T-cell (primary cell): ENCODE data around the gene SYNGAP1. TPM values are rescaled to one million over a fixed set of nuclear protein-coding genes. Genes with fewer than 3 reads are reported as not detected.

Source experiments
- ATAC-seq, 4 experiments: fragments of 200-7000 bp in 3 of 4; fragments of 150-1000 bp in 1 of 4; cut with Tn5 transposase; replicated peaks in 1 of 4; 1 replicate in 3 of 4; 2 replicates in 1 of 4; pipeline ENCODE4 v1.10.0; 2021; ENCODE audit warnings: moderate library complexity in 3 of 4, mild to moderate bottlenecking in 2 of 4, moderate number of reproducible peaks in 1 of 4
- CTCF ChIA-PET, 2 donors: fragments of 300-600 bp; sonication (Branson Sonifier 250); formaldehyde crosslinking; loops; one replicate each; lab custom pipeline; 2022; ENCODE audit warnings: antibody characterized with exemption in 2 of 2; lab: Charles Lee
- POLR2A ChIA-PET, 2 donors: fragments of 300-600 bp; sonication (Branson Sonifier 250); formaldehyde crosslinking; loops; one replicate each; lab custom pipeline; 2022; ENCODE audit warnings: antibody characterized with exemption in 2 of 2; lab: Charles Lee
- DNase-seq, 35 experiments: peaks; one replicate each; pipeline versions ENCODE4 v3.0.0 to v3.0.0-alpha.2; 2013 to 2023
- H3K27ac ChIP-seq: one replicate; pipeline ENCODE4 v1.5.1; 2013; ENCODE audit warnings: low read length
- H3K27me3 ChIP-seq, 2 experiments: replicated peaks in 1 of 2; 1 replicate in 1 of 2; 2 replicates in 1 of 2; pipeline versions ENCODE4 v1.6.1 to v1.7.0; 2013; ENCODE audit warnings: low read length in 1 of 2, mixed read lengths in 1 of 2; ENCODE audit not compliant: control insufficient read depth in 2 of 2, insufficient read depth in 2 of 2; ENCODE audit errors: extremely low read depth in 1 of 2
- H3K36me3 ChIP-seq, 2 donors: 1 replicate in 1 of 2; 2 replicates in 1 of 2; pipeline versions ENCODE4 v1.6.1 to v1.7.0; 2013; ENCODE audit warnings: low read length in 1 of 2; ENCODE audit not compliant: control insufficient read depth in 2 of 2, insufficient read depth in 1 of 2; ENCODE audit errors: extremely low read depth in 1 of 2
- H3K4me1 ChIP-seq, 2 experiments: 1 replicate in 1 of 2; 2 replicates in 1 of 2; pipeline versions ENCODE4 v1.6.1 to v1.7.0; 2013; ENCODE audit warnings: low read length in 2 of 2, mixed read lengths in 1 of 2; ENCODE audit not compliant: insufficient read depth in 2 of 2, control insufficient read depth in 1 of 2; ENCODE audit errors: extremely low read depth in 1 of 2
- H3K4me3 ChIP-seq, 2 donors: 1 replicate in 1 of 2; 2 replicates in 1 of 2; pipeline versions ENCODE4 v1.5.1 to v1.7.0; 2013; ENCODE audit warnings: mild to moderate bottlenecking in 2 of 2, low read length in 1 of 2, moderate library complexity in 1 of 2; ENCODE audit not compliant: control insufficient read depth in 1 of 2; ENCODE audit errors: extremely low read depth in 1 of 2
- H3K9me3 ChIP-seq: 2 replicates; pipeline ENCODE4 v1.7.0; 2013
- H3K27ac Mint-ChIP-seq, 2 donors: one replicate each; pipeline ENCODE4 v1.8.0; 2020 to 2021; ENCODE audit warnings: mild to moderate bottlenecking in 2 of 2, mixed read lengths in 2 of 2
- H3K27me3 Mint-ChIP-seq, 2 donors: one replicate each; pipeline ENCODE4 v1.8.0; 2021 to 2022; ENCODE audit warnings: mixed read lengths in 2 of 2
- H3K36me3 Mint-ChIP-seq: one replicate; pipeline ENCODE4 v1.8.0; 2021; ENCODE audit warnings: mixed read lengths
- H3K4me1 Mint-ChIP-seq, 3 donors: one replicate each; pipeline ENCODE4 v1.8.0; 2020 to 2022; ENCODE audit warnings: mixed read lengths in 3 of 3, mild to moderate bottlenecking in 1 of 3
- H3K4me3 Mint-ChIP-seq, 3 donors: one replicate each; pipeline ENCODE4 v1.8.0; 2020 to 2022; ENCODE audit warnings: mild to moderate bottlenecking in 3 of 3, mixed read lengths in 3 of 3, moderate library complexity in 3 of 3
- H3K9me3 Mint-ChIP-seq, 3 donors: one replicate each; pipeline ENCODE4 v1.8.0; 2020 to 2022; ENCODE audit warnings: mixed read lengths in 3 of 3
- WGBS: methylation state at CpG from one replicate; pipeline ENCODE4 v1.1.5; 2013; ENCODE audit warnings: missing lambda C conversion rate; ENCODE audit not compliant: insufficient coverage; 5-methylcytosine and 5-hydroxymethylcytosine counted together
- total RNA-seq, 35 experiments: library from RNA in 6 of 35; stranded (reverse) in 6 of 35; fragments of 120-200 nt in 1 of 35; gene quantifications; one replicate each; pipeline versions ENCODE4 v1.2.1 to v1.2.4 and lab custom pipeline; 2013 to 2026

SYNGAP1 gene
- total RNA-seq, 5 donors from 2014 or later (not counting 1 experiment from before 2014, with no cell fraction given), result 51.2 to 111 (median 64.5) TPM

DNA sequence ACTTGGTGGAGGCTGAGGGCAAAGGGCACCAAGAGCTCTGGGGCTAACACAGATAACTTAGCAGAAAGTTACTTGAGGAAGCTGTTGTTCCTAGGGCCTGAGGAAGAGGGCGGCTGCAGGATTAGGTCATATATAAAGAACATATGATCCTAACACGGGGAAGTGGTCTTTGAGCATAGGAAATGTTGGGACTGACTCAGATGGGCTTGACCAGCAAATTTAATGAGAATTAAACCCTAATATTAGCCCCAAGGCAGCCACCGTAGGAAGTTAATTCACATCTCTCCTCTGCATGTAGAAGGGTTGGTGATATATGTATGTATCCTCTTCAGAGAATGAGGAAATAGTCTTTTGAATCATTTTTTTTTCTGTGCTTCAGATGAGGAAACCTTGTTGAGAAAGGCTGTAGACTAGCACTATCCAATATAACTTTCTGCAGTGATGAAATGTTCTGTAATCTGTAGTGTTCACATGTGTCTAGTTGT, 25.3 kb downstream of the SYNGAP1 start:
- H3K9me3 ChIP-seq, result no peaks in the 10 kb centered on the region
- H3K27ac Mint-ChIP-seq, result peak overlapping the region in 1 of 2 donors; percentile 3
- H3K4me3 Mint-ChIP-seq, result no peak overlapping the region
- no peaks in the 10 kb centered on the region for H3K9me3 Mint-ChIP-seq
- no peaks in the 10 kb centered on the region for H3K27me3 Mint-ChIP-seq
- no peaks in the 10 kb centered on the region for H3K4me1 ChIP-seq
- H3K36me3 ChIP-seq, result peaks cover 24 to 57% of the 10 kb centered on the region in 2 donors
- WGBS, result no CpG with 5 or more reads among the region's 3 CpGs
- H3K36me3 Mint-ChIP-seq, result peaks cover 50% of the 10 kb centered on the region
- ChIA-PET POLR2A (no interaction called here), CTCF (no interaction called here)
- no peak for ATAC-seq
- no peak overlapping the region for H3K4me3 ChIP-seq
- DNase-seq, result no peak
- H3K27ac ChIP-seq, result no peak overlapping the region
- H3K27me3 ChIP-seq, result no peaks in the 10 kb centered on the region
- peaks cover 0 to 16% (median 7%) of the 10 kb centered on the region in 3 donors for H3K4me1 Mint-ChIP-seq

DNA sequence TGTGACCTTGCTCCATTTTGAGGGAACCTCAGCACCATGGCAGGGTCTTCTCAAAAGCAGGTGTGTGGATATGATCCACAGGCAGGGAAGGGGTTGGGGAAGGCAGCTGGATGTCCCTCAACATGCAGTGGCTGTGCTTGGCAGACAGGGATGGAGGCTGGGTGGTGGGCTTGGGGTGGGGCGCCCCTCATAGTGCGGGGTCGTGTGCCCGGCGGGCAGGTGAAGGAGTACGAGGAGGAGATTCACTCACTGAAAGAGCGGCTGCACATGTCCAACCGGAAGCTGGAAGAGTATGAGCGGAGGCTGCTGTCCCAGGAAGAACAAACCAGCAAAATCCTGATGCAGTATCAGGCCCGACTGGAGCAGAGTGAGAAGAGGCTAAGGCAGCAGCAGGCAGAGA, 26.5 kb downstream of the SYNGAP1 start:
- H3K36me3 ChIP-seq, result peaks cover 18 to 52% of the 10 kb centered on the region in 2 donors
- ChIA-PET CTCF (no interaction called here), POLR2A (interaction anchor here in 1 of 2 donors (0.6 kb wide), 1 partner anchor 229 kb away, joined by 5 read pairs; no protein-coding TSS in a partner anchor)
- Mint-ChIP-seq H3K27me3 (no peaks in the 10 kb centered on the region), H3K27ac (no peak overlapping the region), H3K9me3 (no peaks in the 10 kb centered on the region), H3K4me1 (peaks cover under 1 to 16% (median 8%) of the 10 kb centered on the region in 3 donors), H3K36me3 (peaks cover 47% of the 10 kb centered on the region), H3K4me3 (no peak overlapping the region)
- H3K4me1 ChIP-seq, result no peaks in the 10 kb centered on the region
- WGBS, result 95% methylated on average over 10 of the region's 10 CpGs
- no peaks in the 10 kb centered on the region for H3K27me3 ChIP-seq
- no peak for ATAC-seq
- no peak overlapping the region for H3K4me3 ChIP-seq
- DNase-seq, result no peak
- H3K9me3 ChIP-seq, result no peaks in the 10 kb centered on the region
- H3K27ac ChIP-seq, result no peak overlapping the region

DNA sequence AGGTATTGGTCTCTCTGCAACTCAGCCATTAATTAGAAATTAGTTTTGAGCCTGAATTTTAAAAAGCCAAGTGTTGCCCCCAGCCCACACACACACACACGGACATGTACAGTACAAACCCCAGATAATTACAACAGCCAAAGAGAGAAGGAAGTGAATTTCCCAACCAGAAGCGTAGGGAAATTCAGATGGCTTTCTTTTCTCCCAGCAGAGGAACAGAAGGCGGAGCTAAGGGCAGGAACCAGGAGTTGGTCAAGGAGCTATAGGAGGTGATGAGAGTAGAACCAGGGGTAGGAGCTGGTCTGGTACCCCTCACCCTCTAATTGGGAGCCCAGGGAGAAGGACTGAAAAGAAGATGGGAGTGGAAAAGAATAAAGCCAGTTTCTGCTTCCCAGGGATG, 30.6 kb downstream of the SYNGAP1 start:
- H3K27me3 Mint-ChIP-seq, result no peaks in the 10 kb centered on the region
- WGBS, result no CpG with 5 or more reads among the region's 3 CpGs
- no peak for ATAC-seq
- peak overlapping the region; percentile 23 to 38 for H3K27ac Mint-ChIP-seq
- peaks cover 10 to 31% of the 10 kb centered on the region in 2 experiments for H3K4me1 ChIP-seq
- H3K27ac ChIP-seq, result no peak overlapping the region
- DNase-seq, result no peak
- no peaks in the 10 kb centered on the region for H3K9me3 Mint-ChIP-seq
- no peak overlapping the region for H3K4me3 ChIP-seq
- POLR2A ChIA-PET, result no interaction called here
- no peak overlapping the region for H3K4me3 Mint-ChIP-seq
- CTCF ChIA-PET, result interaction anchor here in 1 of 2 donors (0.6 to 1.2 kb wide), 3 partner anchors 9 to 715 kb away, joined by 3 read pairs; no protein-coding TSS in a partner anchor
- H3K4me1 Mint-ChIP-seq, result peaks cover 26 to 46% (median 37%) of the 10 kb centered on the region in 3 donors
- H3K27me3 ChIP-seq, result no peaks in the 10 kb centered on the region
- H3K9me3 ChIP-seq, result no peaks in the 10 kb centered on the region
- peaks cover 7 to 27% of the 10 kb centered on the region in 2 donors for H3K36me3 ChIP-seq
- H3K36me3 Mint-ChIP-seq, result peaks cover 29% of the 10 kb centered on the region

DNA sequence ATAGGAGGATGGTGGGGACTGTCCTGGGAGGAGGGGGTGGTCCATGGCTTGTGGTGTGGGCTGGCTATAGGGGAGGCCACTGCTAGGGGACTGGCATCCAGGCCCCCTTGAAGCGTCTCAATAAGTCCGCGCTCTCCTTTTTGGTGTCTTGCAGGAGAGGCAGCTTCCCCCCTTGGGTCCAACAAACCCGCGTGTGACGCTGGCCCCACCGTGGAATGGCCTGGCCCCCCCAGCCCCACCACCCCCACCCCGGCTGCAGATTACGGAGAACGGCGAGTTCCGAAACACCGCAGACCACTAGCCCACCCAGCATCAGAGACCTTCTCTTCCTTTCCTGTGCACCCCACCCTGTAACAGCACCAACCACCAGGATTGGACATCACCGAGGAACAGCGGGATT, 31.7 kb downstream of the SYNGAP1 start:
- 90% methylated on average over 4 of the region's 15 CpGs for WGBS
- H3K4me1 ChIP-seq, result peaks cover 10 to 37% of the 10 kb centered on the region in 2 experiments
- peak overlapping the region in 1 of 2 donors; percentile 55 for H3K27ac Mint-ChIP-seq

DNA sequence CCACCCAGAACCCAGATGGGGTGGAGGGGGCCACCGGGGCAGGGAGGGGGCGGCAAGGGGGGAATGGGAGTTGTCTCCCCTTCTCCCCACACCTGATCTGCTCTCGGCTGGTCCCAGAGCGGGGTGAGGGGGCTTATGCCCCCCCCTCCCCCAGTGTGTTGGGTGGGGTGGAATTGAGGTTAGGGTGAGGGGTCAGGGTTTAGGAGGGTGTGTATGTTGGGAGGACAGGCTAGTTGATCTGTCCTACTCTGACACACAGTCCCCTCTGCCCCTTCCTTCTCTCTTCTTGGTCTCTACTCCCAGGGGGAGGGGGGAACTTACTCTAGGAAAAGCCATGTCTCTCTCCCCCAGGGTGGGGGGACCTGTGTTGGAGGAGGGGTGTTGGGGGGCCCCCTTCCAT, 32.6 kb downstream of the SYNGAP1 start:
- Mint-ChIP-seq H3K4me1 (peaks cover 35 to 56% (median 49%) of the 10 kb centered on the region in 3 donors), H3K27me3 (no peaks in the 10 kb centered on the region), H3K36me3 (peaks cover 37% of the 10 kb centered on the region), H3K4me3 (peak overlapping the region in 1 of 3 donors; percentile 91), H3K9me3 (no peaks in the 10 kb centered on the region), H3K27ac (no peak overlapping the region)
- ChIA-PET POLR2A (no interaction called here), CTCF (no interaction called here)
- Histone ChIP-seq H3K4me3 (peak overlapping the region in 1 of 2 donors; percentile 15), H3K27me3 (no peaks in the 10 kb centered on the region), H3K36me3 (peaks cover 12 to 28% of the 10 kb centered on the region in 2 donors), H3K4me1 (peaks cover 10 to 37% of the 10 kb centered on the region in 2 experiments), H3K27ac (peak overlapping the region; percentile 33), H3K9me3 (no peaks in the 10 kb centered on the region)
- no CpG with 5 or more reads among the region's 4 CpGs for WGBS
- ATAC-seq (no peak), DNase-seq (no peak)

More for the DNA sequence above, 31.7 kb downstream of the SYNGAP1 start:
- Histone ChIP-seq H3K9me3 (no peaks in the 10 kb centered on the region), H3K27ac (no peak overlapping the region), H3K4me3 (no peak overlapping the region), H3K27me3 (no peaks in the 10 kb centered on the region), H3K36me3 (peaks cover 12 to 31% of the 10 kb centered on the region in 2 donors)
- ChIA-PET POLR2A (no interaction called here), CTCF (no interaction called here)
- no peaks in the 10 kb centered on the region for H3K9me3 Mint-ChIP-seq
- H3K4me1 Mint-ChIP-seq, result peaks cover 32 to 56% (median 45%) of the 10 kb centered on the region in 3 donors
- H3K4me3 Mint-ChIP-seq, result no peak overlapping the region
- no peak for DNase-seq
- H3K27me3 Mint-ChIP-seq, result no peaks in the 10 kb centered on the region
- ATAC-seq, result no peak
- peaks cover 32% of the 10 kb centered on the region for H3K36me3 Mint-ChIP-seq

DNA sequence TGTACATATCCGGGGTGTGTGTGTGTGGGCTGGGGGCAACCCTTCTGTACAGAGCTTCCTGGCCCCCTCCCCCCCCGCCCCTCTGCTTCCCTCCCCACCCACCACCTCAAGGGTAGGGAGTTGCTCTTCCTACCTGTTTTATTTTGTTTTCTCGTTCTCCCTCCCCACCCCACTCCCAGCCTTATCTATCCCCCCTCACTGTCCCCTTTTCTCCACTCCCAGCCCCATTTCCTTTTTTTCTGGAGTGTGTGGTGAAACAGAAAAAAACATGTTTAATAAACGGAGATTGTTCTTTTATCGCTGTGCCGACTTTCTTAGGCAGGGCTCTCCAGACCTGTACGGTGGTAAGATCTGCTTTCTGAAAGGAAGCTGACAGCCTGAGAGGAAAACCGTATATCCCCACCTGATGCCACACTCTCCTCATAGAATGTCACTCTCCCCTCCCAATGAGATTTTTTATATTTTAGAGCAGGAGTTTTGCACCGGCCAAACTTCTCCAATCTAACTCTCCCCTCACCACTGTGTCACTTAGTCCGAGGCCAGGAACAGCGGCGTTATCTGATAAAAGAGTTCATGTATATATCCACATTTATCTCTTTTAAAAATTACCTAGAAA, 33.6 kb downstream of the SYNGAP1 start:
- no peaks in the 10 kb centered on the region for H3K9me3 ChIP-seq
- ChIA-PET CTCF (interaction anchor here in 1 of 2 donors (0.6 to 2.4 kb wide), 4 partner anchors 23 to 1639 kb away, joined by 3 to 18 read pairs (median 4); partner anchors contain the start of gene CUTA), POLR2A (interaction anchor here in 1 of 2 donors (0.6 to 1.4 kb wide), 2 partner anchors 117 to 1182 kb away, joined by 4 to 6 read pairs; no protein-coding TSS in a partner anchor)
- peak overlapping the region; percentile 88 to 96 (median 91) for H3K4me3 Mint-ChIP-seq
- H3K9me3 Mint-ChIP-seq, result no peaks in the 10 kb centered on the region
- peak overlapping the region; percentile 92 for H3K4me3 ChIP-seq
- no CpG with 5 or more reads among the region's 12 CpGs for WGBS
- H3K27ac Mint-ChIP-seq, result peak overlapping the region; percentile 84 to 97
- H3K36me3 Mint-ChIP-seq, result peaks cover 28% of the 10 kb centered on the region
- H3K4me1 Mint-ChIP-seq, result peaks cover 35 to 47% (median 46%) of the 10 kb centered on the region in 3 donors
- ATAC-seq (peak in 1 of 4 experiments; percentile 8), DNase-seq (peak in 2 of 35 experiments; percentile 12 to 27)
- peaks cover 10 to 37% of the 10 kb centered on the region in 2 experiments for H3K4me1 ChIP-seq
- peak overlapping the region; percentile 69 for H3K27ac ChIP-seq
- peaks cover 7 to 20% of the 10 kb centered on the region in 2 donors for H3K36me3 ChIP-seq
- H3K27me3 ChIP-seq, result no peaks in the 10 kb centered on the region
- H3K27me3 Mint-ChIP-seq, result no peaks in the 10 kb centered on the region
